Stimulated activated CD4-positive, alpha-beta T cell treated with anti-CD3 and anti-CD28 coated beads, Interleukin-15, amount 100 ng/mL, for 48 hours (primary cell): Measurements from ENCODE around the gene CCDC50.

Experiments used
- DNase-seq, 2 donors: peaks; one replicate each; pipeline ENCODE4 v3.0.0-alpha.2; 2020; ENCODE audit warnings: low read depth in 2 of 2

The CCDC50 gene

GRCh38 chr3:191426311-191426710 lies 97.1 kb downstream of the CCDC50 start:
- no peak for DNase-seq

DNA sequence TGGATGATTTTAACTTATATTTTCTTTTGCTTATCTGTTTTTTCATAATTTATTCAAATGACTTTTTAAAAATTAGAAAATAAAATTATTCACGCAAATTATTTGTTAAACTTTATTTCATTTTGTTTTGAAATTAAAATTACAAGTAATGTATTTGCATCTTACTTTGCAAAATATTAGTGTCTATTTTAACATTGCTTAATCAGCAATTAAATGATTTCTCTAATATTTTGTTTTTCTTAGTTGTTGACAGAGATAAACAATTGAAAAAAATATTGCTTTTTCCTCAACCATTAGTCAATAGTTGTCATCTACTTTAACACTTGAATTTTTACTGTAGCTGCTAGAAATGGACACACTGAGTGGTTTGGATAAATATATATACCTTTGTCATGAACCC lies 99.0 kb downstream of the CCDC50 start:
- DNase-seq = no peak

GRCh38 chr3:191430103-191430502 lies 100.9 kb downstream of the CCDC50 start:
- no peak for DNase-seq

DNA sequence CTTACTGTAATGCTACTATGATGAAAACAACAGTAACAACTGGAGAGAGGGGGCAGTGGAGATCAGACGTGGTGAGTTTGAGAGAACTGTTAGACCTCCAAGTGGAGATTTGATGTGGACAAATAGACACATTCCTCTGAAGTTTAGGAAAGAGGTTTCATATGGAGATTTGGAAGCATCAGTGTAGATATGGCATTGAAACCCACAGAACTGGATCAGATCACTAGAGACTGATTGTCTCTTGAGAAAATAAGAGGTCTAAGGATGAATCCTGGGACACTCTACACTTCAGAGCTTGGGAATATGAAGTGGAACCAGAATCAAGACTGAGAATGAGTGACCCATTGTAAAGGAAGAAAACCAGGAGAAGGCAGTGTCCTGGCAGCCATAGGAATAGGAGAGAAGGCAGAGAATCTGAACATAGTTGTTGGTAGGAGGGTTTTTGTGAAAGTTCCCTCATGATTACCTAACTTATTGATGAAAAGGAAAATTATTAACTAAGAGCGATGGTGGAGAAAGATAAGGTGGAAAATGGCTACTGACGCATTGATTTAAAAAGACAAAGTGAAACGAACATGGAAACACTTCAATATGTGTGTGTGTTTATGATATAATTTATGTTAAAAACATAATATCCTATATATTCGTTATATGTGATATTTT lies 102.1 kb downstream of the CCDC50 start:
- no peak for DNase-seq

GRCh38 chr3:191432162-191432561 lies 103.0 kb downstream of the CCDC50 start:
- DNase-seq = no peak

DNA sequence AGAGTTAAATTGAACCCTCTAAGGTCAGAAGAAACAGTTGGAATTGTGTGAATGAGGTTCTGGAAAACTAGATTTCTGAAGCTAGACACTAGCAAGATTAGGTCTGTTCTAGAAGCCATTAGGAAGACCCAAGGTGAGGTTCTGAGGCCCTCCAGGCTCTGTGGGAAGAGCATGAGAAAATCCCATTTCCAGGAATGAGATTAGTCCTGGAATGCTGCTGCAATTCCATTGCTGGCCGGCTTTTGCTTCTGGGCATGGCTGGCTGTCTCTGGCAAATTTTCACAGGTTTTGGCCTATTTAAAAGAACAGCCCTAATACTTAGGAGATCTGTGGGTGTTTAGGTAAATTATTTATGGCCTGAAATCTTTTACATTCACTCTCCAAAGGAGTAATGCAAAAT lies 104.8 kb downstream of the CCDC50 start:
- no peak for DNase-seq

DNA sequence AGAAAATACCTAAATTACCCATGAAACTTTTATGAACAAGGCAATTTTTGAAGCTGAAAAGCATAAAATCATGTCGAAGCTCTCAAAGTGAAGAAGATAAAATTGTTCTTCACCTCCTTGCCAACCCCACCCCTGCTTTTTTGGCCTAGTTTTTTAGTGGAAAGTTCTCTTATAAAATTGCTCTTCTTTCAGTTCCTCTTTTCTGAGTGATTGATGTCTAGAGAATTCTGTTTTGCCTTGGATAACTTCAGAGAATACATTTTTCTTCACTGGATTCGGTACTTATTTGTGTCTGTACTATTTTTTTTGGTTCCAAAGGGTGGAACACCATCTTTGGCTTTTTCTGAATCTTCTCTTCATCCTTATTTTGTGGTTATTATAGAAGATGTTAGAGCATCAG lies 106.8 kb downstream of the CCDC50 start:
- no peak for DNase-seq

DNA sequence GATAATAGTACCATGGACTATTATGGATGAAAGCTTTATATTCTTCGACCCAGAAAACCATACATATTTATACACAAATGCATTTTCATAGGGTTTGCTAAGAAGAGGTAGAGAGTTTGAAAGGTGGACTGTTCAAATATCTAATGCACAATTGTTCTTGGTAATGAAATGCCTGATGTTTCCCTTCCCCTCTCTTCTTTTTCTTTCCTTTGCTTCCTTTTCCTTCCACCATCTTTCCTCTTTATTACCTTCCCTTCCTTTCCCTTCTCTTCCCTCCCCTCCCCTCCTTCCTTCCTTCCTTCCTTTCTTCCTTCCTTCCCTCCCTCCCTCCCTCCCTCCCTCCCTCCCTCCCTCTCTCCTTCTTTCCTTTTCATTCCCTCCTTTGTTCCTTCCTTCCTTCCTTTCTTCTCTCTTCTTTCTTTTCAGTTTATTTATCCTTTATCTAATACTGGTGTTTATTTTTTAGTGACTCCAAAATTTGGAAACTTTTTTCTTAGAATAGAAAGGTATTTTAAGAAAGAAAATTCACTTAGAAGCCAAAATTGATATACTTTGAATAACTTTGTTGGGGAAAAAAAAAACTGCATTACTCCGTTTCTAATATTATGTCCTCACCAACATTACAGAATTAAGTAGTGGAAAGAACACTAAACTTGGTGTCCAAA lies 109.1 kb downstream of the CCDC50 start:
- no peak for DNase-seq

GRCh38 chr3:191440532-191440931 lies 111.3 kb downstream of the CCDC50 start:
- no peak for DNase-seq

DNA sequence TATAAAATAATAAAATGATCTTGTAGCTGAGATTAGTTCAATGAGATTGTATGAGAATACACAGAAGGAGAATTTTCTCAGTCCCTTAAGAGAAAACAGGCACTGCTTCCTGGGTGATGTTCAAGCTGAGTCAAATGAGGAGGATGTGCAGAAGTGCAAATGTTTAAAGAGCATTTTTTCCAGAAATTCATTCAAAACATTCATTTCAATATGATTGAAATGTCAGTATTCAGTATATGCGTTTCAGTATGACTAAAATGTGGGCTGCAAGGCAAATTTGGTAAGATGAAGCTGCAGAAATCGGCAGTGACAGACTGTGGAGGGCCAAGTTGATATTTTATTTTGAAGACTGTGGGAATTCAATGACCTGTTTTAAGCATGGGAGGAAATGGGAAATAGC lies 112.5 kb downstream of the CCDC50 start:
- DNase-seq = no peak

DNA sequence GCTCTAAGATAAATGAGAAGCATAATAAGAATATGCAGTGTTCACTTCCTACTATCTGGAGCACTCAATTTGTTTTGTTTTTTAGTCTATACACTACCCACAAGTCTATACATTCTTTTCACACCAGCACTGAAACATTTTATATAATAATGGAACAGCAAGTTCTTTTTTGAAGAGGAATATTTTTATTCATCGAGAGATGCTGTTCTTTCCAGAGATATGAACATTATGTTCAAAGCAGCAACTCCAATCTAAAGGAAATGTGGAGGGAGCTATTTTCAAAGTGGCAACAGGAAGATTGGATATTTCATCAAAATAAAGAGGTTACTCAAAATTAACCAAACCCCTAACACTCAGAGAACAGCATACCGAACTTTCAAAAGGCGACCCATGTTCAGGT lies 115.4 kb downstream of the CCDC50 start:
- DNase-seq = no peak
